ENCODE results near the gene PARD3.

PARD3 gene

DNA sequence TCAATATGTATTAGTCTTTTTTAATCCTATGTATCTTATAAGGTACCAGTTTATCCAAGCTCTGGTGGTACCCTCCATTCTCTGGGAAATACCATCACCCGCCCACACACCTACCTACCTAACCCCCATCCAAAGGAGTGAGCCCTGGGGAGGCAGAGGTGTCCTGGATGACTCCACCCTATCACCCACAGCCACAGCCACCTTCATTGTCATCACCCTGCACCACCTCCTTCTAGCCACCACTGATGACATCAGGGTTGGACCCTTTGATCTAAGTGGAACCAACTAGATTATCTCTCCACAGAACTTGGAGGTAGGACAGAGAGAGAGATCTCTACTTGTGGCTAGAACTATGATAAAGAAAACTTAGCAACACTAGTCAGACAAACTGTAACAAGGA lies 259.4 kb downstream of the PARD3 start:
- Histone ChIP-seq H3K79me2 (peaks cover 8% of the 10 kb centered on the region), H3K9me3 (ENCODE audit: control insufficient read depth, low read length) (no peaks in the 10 kb centered on the region), H3K4me1 (no peaks in the 10 kb centered on the region), H3K4me3 (ENCODE audit: low read depth, low read length) (no peak overlapping the region), H3K27me3 (ENCODE audit: control insufficient read depth, insufficient read depth, low read length) (no peaks in the 10 kb centered on the region), H3K9ac (no peak overlapping the region), H2AFZ (no peak overlapping the region), H3K4me2 (ENCODE audit: low read length) (no peak overlapping the region), H3K27ac (no peak overlapping the region), H3K36me3 (ENCODE audit: control insufficient read depth, insufficient read depth, low read length) (no peaks in the 10 kb centered on the region)
- TF ChIP-seq, protein P1, sequence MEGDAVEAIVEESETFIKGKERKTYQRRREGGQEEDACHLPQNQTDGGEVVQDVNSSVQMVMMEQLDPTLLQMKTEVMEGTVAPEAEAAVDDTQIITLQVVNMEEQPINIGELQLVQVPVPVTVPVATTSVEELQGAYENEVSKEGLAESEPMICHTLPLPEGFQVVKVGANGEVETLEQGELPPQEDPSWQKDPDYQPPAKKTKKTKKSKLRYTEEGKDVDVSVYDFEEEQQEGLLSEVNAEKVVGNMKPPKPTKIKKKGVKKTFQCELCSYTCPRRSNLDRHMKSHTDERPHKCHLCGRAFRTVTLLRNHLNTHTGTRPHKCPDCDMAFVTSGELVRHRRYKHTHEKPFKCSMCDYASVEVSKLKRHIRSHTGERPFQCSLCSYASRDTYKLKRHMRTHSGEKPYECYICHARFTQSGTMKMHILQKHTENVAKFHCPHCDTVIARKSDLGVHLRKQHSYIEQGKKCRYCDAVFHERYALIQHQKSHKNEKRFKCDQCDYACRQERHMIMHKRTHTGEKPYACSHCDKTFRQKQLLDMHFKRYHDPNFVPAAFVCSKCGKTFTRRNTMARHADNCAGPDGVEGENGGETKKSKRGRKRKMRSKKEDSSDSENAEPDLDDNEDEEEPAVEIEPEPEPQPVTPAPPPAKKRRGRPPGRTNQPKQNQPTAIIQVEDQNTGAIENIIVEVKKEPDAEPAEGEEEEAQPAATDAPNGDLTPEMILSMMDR (IDR thresholded peaks at IDR 0.05), result no peak

- H3K4me1 ChIP-seq, result no peaks in the 10 kb centered on the region
- TF ChIP-seq, protein P1 (IDR thresholded peaks at IDR 0.05), result no peak
- H3K9ac ChIP-seq, result no peak overlapping the region
- peaks cover 4% of the 10 kb centered on the region for H3K79me2 ChIP-seq
- no peaks in the 10 kb centered on the region for H3K27me3 ChIP-seq (ENCODE audit: control insufficient read depth, insufficient read depth, low read length)
- no peak overlapping the region for H3K4me3 ChIP-seq (ENCODE audit: low read depth, low read length)
- no peak overlapping the region for H3K4me2 ChIP-seq (ENCODE audit: low read length)
- H3K36me3 ChIP-seq (ENCODE audit: control insufficient read depth, insufficient read depth, low read length), result no peaks in the 10 kb centered on the region
- no peak overlapping the region for H2AFZ ChIP-seq
- no peak overlapping the region for H3K27ac ChIP-seq
- no peaks in the 10 kb centered on the region for H3K9me3 ChIP-seq (ENCODE audit: control insufficient read depth, low read length)
Observed at GRCh38 chr10:34553747-34554146, 261.3 kb downstream of the PARD3 start.

GRCh38 chr10:34551295-34551694 lies 263.8 kb downstream of the PARD3 start:
- no peak overlapping the region for H3K27ac ChIP-seq
- H3K27me3 ChIP-seq (ENCODE audit: control insufficient read depth, insufficient read depth, low read length), result no peaks in the 10 kb centered on the region
- H3K4me2 ChIP-seq (ENCODE audit: low read length), result no peak overlapping the region
- no peaks in the 10 kb centered on the region for H3K36me3 ChIP-seq (ENCODE audit: control insufficient read depth, insufficient read depth, low read length)
- H3K4me3 ChIP-seq (ENCODE audit: low read depth, low read length), result no peak overlapping the region
- TF ChIP-seq, protein P1 (IDR thresholded peaks at IDR 0.05), result no peak
- H3K9ac ChIP-seq, result no peak overlapping the region
- no peaks in the 10 kb centered on the region for H3K4me1 ChIP-seq
- H3K9me3 ChIP-seq (ENCODE audit: control insufficient read depth, low read length), result no peaks in the 10 kb centered on the region
- H3K79me2 ChIP-seq, result peaks cover 4% of the 10 kb centered on the region
- H2AFZ ChIP-seq, result no peak overlapping the region

GRCh38 chr10:34549953-34550352 lies 265.1 kb downstream of the PARD3 start:
- Histone ChIP-seq H3K79me2 (peaks cover 4% of the 10 kb centered on the region), H3K27ac (no peak overlapping the region), H2AFZ (no peak overlapping the region), H3K9ac (no peak overlapping the region), H3K36me3 (ENCODE audit: control insufficient read depth, insufficient read depth, low read length) (no peaks in the 10 kb centered on the region), H3K4me2 (ENCODE audit: low read length) (no peak overlapping the region), H3K27me3 (ENCODE audit: control insufficient read depth, insufficient read depth, low read length) (no peaks in the 10 kb centered on the region), H3K4me3 (ENCODE audit: low read depth, low read length) (no peak overlapping the region), H3K4me1 (no peaks in the 10 kb centered on the region), H3K9me3 (ENCODE audit: control insufficient read depth, low read length) (no peaks in the 10 kb centered on the region)
- TF ChIP-seq, protein P1 (IDR thresholded peaks at IDR 0.05), result no peak

DNA sequence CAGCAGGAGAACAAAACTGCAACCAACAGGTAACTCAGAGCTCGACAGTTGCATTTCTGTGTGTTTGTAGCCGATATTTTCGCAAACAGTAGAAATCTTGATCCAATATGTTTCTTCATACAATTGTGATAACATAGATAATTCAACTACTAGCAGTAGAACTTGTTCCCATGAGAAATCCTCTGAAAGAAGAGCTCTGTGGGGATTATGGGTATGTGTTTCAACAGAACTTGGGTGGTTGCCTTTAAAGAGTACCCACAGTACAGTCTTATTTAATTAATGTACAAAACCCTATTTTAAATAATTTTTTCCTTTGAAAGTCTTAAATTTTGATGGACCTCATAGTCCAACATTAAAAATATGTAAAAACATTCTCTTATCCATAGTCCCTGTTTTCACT lies 266.1 kb downstream of the PARD3 start:
- Histone ChIP-seq H3K4me1 (no peaks in the 10 kb centered on the region), H3K27ac (no peak overlapping the region), H3K4me3 (ENCODE audit: low read depth, low read length) (no peak overlapping the region), H3K9me3 (ENCODE audit: control insufficient read depth, low read length) (no peaks in the 10 kb centered on the region), H3K9ac (no peak overlapping the region), H3K4me2 (ENCODE audit: low read length) (no peak overlapping the region), H3K79me2 (peaks cover 4% of the 10 kb centered on the region), H2AFZ (no peak overlapping the region), H3K36me3 (ENCODE audit: control insufficient read depth, insufficient read depth, low read length) (no peaks in the 10 kb centered on the region), H3K27me3 (ENCODE audit: control insufficient read depth, insufficient read depth, low read length) (no peaks in the 10 kb centered on the region)
- TF ChIP-seq, protein P1 (IDR thresholded peaks at IDR 0.05), result no peak

All from parathyroid adenoma (tissue), 2 donors.